GM13977 (cell line): ENCODE data around the gene CMTR1.

Source experiments
- DNase-seq: peaks from one replicate; pipeline ENCODE4 v3.0.0; 2012; ENCODE audit warnings: low spot score
- CTCF ChIP-seq: IDR thresholded peaks from 2 replicates; pipeline ENCODE4 v1.5.1; 2012; ENCODE audit warnings: mild to moderate bottlenecking, control low read depth; ENCODE audit not compliant: insufficient read depth; ENCODE audit errors: extremely low read depth, missing control alignments
- in situ Hi-C: fragments of 300-500 bp; cut with MboI; formaldehyde crosslinking; loops from one replicate; pipeline ENCODE4 v1.12.0; 2022; ENCODE audit warnings: low sequenced_read_pairs, low pct_unique_long_range_greater_than_20kb, mixed read lengths, inconsistent platforms; ENCODE audit not compliant: unreplicated experiment

The CMTR1 gene

GRCh38 chr6:37514837-37515236 is 81.8 kb downstream of the CMTR1 start:
- in situ Hi-C loops = no loop called here
- TF ChIP-seq CTCF = no peak
- DNase-seq = no peak

GRCh38 chr6:37515712-37516075 is 82.7 kb downstream of the CMTR1 start:
- in situ Hi-C loops = no loop called here
- TF ChIP-seq CTCF = no peak
- DNase-seq = no peak

GRCh38 chr6:37516076-37516919 is 83.3 kb downstream of the CMTR1 start:
- peak; percentile 77 for DNase-seq
- in situ Hi-C loops = no loop called here
- no peak for TF ChIP-seq CTCF

DNA sequence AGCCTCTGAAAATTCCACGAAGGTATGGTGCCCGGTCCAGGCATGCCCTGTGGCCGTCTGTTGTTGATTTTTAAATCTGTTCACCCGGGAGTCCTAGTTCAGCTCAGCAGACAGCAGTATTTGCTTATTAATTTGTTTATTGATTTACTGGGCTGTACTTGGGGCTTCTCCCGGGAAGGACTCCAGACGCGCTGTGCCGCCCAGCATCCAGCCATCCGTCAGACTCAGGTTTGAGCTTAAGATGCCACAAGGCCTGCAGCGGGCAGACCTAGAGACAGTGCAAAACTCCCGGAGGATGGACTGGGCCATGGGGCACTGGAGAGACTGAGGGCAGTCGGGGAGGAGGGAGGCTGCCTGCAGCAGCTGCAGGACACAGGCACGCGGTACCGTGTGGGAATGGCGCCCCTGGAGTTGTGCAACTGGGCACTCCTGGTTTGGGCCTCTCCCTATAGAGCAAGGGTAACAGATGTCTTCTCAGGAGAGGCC is 83.9 kb downstream of the CMTR1 start:
- DNase-seq = no peak
- in situ Hi-C loops = no loop called here
- no peak for TF ChIP-seq CTCF

DNA sequence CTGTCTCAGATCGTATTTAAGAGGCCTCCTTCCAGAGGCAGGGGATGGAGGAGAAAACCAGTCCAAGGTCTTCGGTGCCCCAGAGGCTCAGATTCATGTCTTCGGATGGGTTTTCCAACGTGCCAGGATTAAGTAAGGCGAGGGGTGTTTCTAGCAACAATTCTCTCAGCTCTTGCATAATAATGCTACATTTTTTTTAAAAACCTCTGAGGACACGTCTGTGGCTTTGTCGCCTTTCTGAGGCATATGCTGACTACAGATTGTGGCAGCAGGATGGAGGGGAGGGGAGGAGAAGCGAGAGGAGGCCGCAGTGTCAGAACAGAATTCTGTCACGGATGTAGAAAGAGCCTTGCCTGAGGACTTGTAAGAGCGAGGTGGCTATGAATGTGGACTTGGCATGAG is 84.4 kb downstream of the CMTR1 start:
- TF ChIP-seq CTCF = no peak
- no peak for DNase-seq
- in situ Hi-C loops = no loop called here

DNA sequence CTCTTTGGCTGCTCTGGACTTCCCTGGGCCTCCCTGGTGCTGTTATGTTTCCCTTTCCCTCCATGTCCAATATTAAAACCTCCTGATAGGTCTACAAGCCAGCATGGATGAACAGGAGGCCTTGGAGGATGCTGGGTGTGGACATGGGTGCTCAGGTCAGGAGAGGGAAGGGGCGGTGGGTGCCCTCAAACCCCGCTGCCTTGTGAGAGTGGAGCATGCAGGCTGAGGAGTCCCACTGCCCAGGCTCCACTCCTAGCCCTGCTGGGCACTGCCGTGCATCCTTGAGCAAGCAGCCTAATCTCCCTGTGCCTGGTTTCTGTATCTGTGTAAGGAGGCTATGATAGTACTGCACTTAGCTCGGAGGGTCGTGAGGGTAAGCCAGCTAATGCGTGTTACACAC is 85.1 kb downstream of the CMTR1 start:
- DNase-seq = no peak
- in situ Hi-C loops = no loop called here
- TF ChIP-seq CTCF = no peak
